HUES64 (cell line): ENCODE results near the gene TTYH2.

Experiments
- H3K27ac ChIP-seq: 2 replicates; pipeline ENCODE4 v1.7.0; 2013; ENCODE audit warnings: low read depth, low read length, inconsistent platforms
- H3K27me3 ChIP-seq: 2 replicates; pipeline ENCODE4 v1.6.1; 2013; ENCODE audit warnings: mild to moderate bottlenecking, low read length; ENCODE audit not compliant: insufficient read depth
- H3K36me3 ChIP-seq: 2 replicates; pipeline ENCODE4 v1.6.1; 2013; ENCODE audit warnings: mild to moderate bottlenecking, low read length; ENCODE audit not compliant: insufficient read depth
- H3K4me1 ChIP-seq: 2 replicates; pipeline ENCODE4 v1.6.1; 2013; ENCODE audit warnings: mild to moderate bottlenecking, low read length, moderate library complexity; ENCODE audit not compliant: insufficient read depth
- H3K4me3 ChIP-seq: 2 replicates; pipeline ENCODE4 v1.5.1; 2013; ENCODE audit warnings: mild to moderate bottlenecking, low read length, moderate library complexity
- H3K9ac ChIP-seq: 2 replicates; pipeline ENCODE4 v1.6.1; 2013; ENCODE audit warnings: mild to moderate bottlenecking, low read depth, low read length
- H3K9me3 ChIP-seq: 2 replicates; pipeline ENCODE4 v1.6.1; 2013; ENCODE audit warnings: low read depth, low read length; ENCODE audit not compliant: insufficient read depth
- WGBS: fragments of 150-250, 120-280 bp; methylation state at CpG from one replicate; pipeline ENCODE4 v1.1.7; 2013; ENCODE audit warnings: missing lambda C conversion rate; 5-methylcytosine and 5-hydroxymethylcytosine counted together

Gene TTYH2

DNA sequence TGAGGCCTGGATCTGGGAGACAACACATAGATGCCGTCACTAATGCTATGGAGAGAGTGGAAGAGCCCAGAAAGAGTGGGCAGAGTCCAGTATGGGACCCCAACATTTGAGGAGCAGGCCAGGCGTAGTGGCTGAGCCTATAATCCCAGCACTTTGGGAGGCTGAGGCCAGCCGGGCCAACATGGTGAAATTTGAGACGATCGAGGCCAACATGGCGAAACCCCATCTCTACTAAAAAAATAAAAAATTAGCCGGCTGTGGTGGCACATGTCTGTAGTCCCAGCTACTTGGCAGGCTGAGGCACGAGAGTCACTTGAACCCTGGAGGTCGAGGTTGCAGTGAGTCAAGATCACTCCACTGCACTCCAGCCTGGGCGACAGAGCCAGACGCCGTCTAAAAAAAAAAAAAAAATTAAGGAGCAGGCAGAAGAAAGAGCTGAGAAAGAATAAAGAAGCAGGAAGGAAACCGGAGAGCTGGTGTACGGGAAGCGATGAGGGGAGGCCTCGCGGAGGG, 54.7 kb downstream of the TTYH2 start:
- H3K27me3 ChIP-seq = no peaks in the 10 kb centered on the region
- 89% methylated on average over 17 of the region's 17 CpGs for WGBS
- no peak overlapping the region for H3K4me3 ChIP-seq
- H3K36me3 ChIP-seq = no peaks in the 10 kb centered on the region
- no peaks in the 10 kb centered on the region for H3K9me3 ChIP-seq
- no peak overlapping the region for H3K27ac ChIP-seq
- peaks cover 15% of the 10 kb centered on the region; the same call in 1 of the 2 replicates for H3K4me1 ChIP-seq
- no peak overlapping the region for H3K9ac ChIP-seq

DNA sequence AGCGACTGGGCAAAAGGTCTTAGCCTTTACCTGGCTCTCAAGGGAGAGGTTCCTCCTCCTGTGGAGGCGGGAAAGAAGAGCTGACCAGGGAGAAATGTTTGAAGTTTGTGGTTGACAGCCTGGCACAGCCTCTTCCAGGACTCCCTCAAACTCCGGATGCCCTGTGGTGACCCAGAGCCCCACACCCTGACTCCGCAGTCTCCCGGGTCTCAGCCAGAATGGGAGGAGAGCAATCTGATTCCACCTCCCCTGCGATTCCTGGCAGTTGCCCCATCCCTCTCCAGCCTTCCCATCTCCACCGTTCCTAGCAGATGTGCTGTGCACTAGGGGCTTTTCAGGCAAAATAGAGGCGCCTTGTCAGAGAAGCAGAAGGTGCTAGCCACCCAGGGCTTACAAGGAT, 55.2 kb downstream of the TTYH2 start:
- Histone ChIP-seq H3K4me3 (no peak overlapping the region), H3K4me1 (peaks cover 17% of the 10 kb centered on the region; the same call in 1 of the 2 replicates), H3K36me3 (no peaks in the 10 kb centered on the region), H3K9me3 (no peaks in the 10 kb centered on the region), H3K9ac (no peak overlapping the region), H3K27me3 (peaks cover under 1% of the 10 kb centered on the region; the same call in 1 of the 2 replicates), H3K27ac (no peak overlapping the region)
- 90% methylated on average over 8 of the region's 8 CpGs for WGBS

DNA sequence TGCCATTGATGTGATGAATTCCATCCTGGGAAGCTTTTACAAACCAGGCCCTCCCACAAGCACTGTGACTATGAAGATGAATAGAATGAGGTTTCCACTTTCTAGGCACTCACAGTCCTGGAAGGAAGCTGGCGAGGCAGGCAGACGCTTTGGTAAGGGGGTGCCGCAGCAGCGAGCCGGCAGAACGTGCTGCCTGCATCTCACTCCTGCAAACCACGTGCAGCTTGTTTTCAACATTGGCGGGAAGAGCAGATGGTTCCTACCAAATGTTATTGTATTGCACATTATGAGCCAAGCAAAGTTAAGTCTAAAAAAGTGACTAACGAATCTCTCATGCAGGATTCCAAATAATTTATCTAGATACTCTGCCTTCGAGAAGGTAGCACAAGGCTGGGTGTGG, 57.0 kb downstream of the TTYH2 start:
- no peak overlapping the region for H3K27ac ChIP-seq
- 90% methylated on average over 10 of the region's 10 CpGs for WGBS
- H3K4me1 ChIP-seq = peaks cover 20% of the 10 kb centered on the region; the same call in 1 of the 2 replicates
- H3K9me3 ChIP-seq = no peaks in the 10 kb centered on the region
- H3K9ac ChIP-seq = no peak overlapping the region
- H3K36me3 ChIP-seq = no peaks in the 10 kb centered on the region
- H3K27me3 ChIP-seq = peaks cover 17% of the 10 kb centered on the region
- H3K4me3 ChIP-seq = no peak overlapping the region

DNA sequence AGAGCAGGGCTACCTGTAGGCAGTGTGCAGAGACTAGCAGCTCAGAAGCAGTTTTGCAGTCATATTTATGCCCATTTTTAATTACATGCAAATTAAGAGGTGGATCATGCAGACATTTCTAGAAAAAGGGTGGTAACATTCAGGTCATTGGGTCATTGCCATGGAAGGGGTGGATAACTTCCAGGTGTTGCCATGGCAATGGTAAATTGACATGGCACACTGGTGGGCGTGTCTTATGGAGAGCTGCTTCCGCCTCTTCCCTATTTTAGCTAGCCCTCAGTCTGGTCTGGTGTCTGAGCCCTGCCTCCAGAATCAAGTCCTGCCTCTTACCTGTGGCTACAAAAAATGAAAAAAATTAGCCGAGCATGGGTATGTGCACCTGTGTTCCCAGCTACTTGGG, 57.9 kb downstream of the TTYH2 start:
- H3K27ac ChIP-seq = no peak overlapping the region
- H3K4me3 ChIP-seq = no peak overlapping the region
- H3K36me3 ChIP-seq = no peaks in the 10 kb centered on the region
- H3K4me1 ChIP-seq = peaks cover 20% of the 10 kb centered on the region; the same call in 1 of the 2 replicates
- H3K9me3 ChIP-seq = no peaks in the 10 kb centered on the region
- 88% methylated on average over 3 of the region's 3 CpGs for WGBS
- H3K9ac ChIP-seq = no peak overlapping the region
- H3K27me3 ChIP-seq = peaks cover 17% of the 10 kb centered on the region

DNA sequence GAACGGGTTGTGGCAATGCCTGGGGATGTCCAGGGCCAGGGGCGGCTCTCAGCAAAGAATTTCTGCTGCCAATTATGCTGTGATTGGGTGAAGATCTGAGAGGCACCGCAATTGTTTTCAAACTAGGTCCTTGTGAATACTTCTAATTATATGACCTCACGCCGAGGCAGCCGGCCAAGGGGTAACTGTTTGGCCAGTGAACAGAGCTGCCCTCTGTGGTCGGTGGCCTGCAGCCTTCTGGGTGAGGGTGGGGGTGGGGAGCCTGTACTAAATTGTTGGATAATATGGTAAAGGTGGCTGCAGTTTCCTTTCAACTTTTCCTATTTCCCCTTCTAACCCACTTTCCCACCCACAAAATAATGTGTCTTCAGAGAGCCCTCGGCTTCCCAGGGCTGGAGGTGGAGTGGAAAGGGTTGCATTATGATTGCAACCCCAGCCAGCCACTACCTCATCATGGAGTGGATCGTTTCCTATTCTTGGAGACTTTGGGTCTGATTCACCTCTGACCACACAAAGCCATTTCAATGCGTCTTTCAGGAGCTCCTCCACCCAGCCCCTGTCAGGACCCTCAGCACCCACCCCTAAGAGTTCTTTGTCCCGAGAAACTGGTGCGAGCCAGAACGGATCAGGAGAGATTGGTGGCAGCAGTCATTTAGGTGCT, 58.7 kb downstream of the TTYH2 start:
- Histone ChIP-seq H3K9me3 (no peaks in the 10 kb centered on the region), H3K9ac (no peak overlapping the region; the same call in 1 of the 2 replicates), H3K4me3 (no peak overlapping the region), H3K4me1 (peaks cover 20% of the 10 kb centered on the region; the same call in 1 of the 2 replicates), H3K27me3 (peaks cover 17% of the 10 kb centered on the region), H3K36me3 (no peaks in the 10 kb centered on the region), H3K27ac (peak overlapping the region; percentile 60; the same call in 1 of the 2 replicates)
- 69% methylated on average over 12 of the region's 13 CpGs for WGBS

DNA sequence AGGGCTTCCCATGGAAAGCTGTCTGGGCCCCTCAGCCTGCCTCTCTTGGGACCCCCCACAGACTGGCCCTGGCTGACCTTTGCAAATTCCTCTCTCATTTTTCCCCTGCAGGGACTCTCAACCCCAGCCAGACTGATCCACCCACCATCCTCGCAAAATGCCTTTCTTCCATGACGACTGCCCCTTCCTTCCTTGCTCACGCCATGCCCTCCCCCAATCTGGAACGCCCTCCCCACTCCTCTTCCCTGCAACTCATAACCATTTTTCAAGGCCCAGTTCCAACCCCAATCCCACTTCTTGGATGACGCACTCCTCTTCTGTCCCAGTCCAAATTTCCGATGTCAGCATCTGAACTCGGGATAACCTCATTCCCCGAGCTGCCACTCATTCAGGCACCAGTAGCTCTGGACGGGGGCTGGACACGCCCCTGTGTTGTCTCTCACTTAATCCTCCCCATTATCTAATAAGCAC, 59.4 kb downstream of the TTYH2 start:
- Histone ChIP-seq H3K4me1 (peaks cover 20% of the 10 kb centered on the region; the same call in 1 of the 2 replicates), H3K27me3 (peaks cover 17% of the 10 kb centered on the region)
- 50% methylated on average over 10 of the region's 10 CpGs for WGBS

DNA sequence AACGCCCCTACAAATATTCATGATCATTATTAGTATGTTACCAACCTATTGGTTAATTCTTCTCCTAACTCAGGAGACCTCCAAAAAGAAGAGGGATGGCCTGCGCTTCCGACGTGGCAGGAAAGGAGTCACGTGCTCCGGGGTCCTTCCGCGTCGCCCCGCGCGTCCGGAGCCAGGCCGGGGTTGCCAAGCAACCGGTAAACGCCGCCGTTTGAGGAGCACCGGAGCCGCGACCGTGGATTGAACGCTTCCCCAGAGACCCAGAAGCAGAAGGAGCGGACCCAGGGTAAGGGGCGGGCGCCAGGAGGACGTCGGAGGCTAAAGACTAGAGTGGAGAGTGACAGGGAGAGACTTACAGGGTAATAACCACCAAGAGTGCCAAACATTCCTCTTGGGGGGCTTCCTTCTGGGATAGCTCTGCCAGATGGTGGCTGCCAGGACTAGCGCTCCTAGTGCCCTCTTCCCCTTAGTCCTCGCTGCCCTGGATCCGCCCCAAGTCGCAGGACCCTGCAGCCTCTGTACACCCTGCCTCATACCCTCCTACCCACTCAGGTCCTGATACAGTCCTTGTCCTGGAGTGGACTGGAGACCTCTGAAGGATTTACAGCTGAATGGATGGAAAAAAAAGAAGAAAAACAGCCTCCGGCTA, 60.8 kb downstream of the TTYH2 start, which contains the start of gene DNAI2:
Gene DNAI2, plus strand, starts transcription at position 175 of the 649 bp plus-strand sequence. CDS start 7,584 bp downstream, outside the sequence.
- Histone ChIP-seq H3K9ac (no peak within 1 kb of the TSS), H3K27ac (no peak within 1 kb of the TSS), H3K9me3 (no peaks in the 10 kb centered on the region), H3K4me3 (peak within 1 kb of the TSS; percentile 38), H3K27me3 (peaks cover 17% of the 10 kb centered on the region), H3K4me1 (peaks cover 20% of the 10 kb centered on the region; the same call in 1 of the 2 replicates), H3K36me3 (no peaks in the 10 kb centered on the region)
- WGBS = 22% methylated on average over 33 of the region's 33 CpGs

More for the DNA sequence above, 59.4 kb downstream of the TTYH2 start:
- H3K27ac ChIP-seq = no peak overlapping the region; the same call in 1 of the 2 replicates
- no peak overlapping the region; the same call in 1 of the 2 replicates for H3K9ac ChIP-seq
- H3K4me3 ChIP-seq = no peak overlapping the region
- no peaks in the 10 kb centered on the region for H3K36me3 ChIP-seq
- H3K9me3 ChIP-seq = no peaks in the 10 kb centered on the region

DNA sequence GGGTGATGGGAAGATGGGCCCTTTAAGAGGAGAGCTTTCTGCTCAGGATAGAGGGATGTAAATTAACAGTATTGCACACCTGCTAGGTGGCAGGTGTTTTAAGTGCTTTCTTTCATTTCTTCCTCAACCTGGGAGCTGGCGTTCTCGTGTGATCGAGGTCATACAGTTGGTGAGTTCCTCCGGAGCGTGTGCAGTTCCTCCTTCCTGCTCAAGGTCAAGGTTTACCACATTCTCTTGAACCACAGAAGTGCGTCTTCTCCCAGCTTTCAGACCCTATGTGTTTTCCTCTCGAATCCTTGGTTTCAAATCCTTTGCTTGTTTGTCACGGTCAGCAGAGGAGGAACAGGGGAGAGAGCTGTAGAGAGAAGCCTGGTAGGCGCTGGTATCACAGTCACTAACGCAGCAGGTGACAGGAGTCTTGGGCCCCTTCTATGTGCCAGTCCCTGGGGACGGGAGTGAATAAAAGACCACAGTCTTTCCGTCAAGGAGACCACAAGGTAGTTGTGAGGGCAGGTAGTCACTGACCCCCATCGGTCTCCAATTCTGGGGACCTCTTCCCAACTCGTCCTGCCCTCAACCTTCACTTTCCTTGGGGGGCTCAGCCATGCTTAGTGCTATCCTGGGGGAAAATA, 61.5 kb downstream of the TTYH2 start:
- no peaks in the 10 kb centered on the region for H3K9me3 ChIP-seq
- H3K27ac ChIP-seq = no peak overlapping the region
- WGBS = 83% methylated on average over 14 of the region's 14 CpGs
- H3K27me3 ChIP-seq = peaks cover 17% of the 10 kb centered on the region
- no peaks in the 10 kb centered on the region for H3K36me3 ChIP-seq
- peaks cover 20% of the 10 kb centered on the region; the same call in 1 of the 2 replicates for H3K4me1 ChIP-seq
- no peak overlapping the region for H3K4me3 ChIP-seq
- H3K9ac ChIP-seq = no peak overlapping the region

DNA sequence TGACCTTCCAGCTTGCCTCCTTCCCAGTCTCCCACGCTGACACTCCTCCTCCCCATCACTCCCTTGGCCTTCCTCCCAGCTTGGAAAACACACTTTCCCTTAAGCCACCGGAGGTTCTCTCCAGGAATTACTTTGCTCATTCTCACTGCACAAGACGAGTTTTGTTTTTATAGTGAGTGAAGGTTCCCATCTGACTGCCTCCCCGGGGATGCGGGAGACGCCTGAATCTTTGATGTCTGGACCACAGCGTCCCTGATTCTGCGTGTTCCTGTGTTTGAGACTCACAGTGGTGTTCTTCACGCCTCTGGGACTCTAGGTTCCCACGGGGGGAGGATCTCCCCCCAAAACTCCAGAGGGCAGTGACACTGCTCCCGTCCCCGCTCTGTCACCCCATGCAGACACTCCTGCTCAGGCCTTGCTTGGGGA, 62.7 kb downstream of the TTYH2 start:
- Histone ChIP-seq H3K4me3 (no peak overlapping the region), H3K27ac (no peak overlapping the region), H3K9ac (no peak overlapping the region), H3K4me1 (peaks cover 20% of the 10 kb centered on the region; the same call in 1 of the 2 replicates), H3K36me3 (no peaks in the 10 kb centered on the region), H3K27me3 (peaks cover 17% of the 10 kb centered on the region), H3K9me3 (no peaks in the 10 kb centered on the region)
- WGBS = 83% methylated on average over 12 of the region's 12 CpGs

DNA sequence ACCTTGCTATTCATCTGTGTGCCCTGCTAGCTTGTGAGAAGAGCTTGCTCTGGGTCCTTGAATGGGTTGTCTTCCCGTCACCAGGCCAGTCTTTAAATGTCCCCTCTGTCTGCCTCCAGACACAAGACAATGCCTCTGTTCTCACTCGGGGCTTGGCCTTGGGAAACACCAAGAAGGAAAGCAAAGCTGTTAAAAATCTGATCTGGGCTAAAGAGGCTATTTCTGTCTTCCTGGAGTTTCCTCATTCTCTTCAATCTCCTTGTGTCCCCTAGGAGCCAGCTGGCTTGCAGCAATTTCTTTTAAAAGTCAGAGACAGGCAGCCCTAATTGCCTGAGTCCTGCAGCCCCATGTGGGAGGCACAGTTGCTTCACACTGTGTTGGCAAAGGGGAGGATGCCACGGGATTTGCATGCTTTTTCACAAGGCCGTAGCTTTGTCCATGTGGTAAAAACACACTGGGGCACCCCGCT, 63.2 kb downstream of the TTYH2 start:
- H3K4me1 ChIP-seq = peaks cover 20% of the 10 kb centered on the region; the same call in 1 of the 2 replicates
- H3K9me3 ChIP-seq = no peaks in the 10 kb centered on the region
- no peak overlapping the region for H3K4me3 ChIP-seq
- 77% methylated on average over 5 of the region's 5 CpGs for WGBS
- no peak overlapping the region for H3K9ac ChIP-seq
- H3K27ac ChIP-seq = no peak overlapping the region
- H3K27me3 ChIP-seq = peaks cover 17% of the 10 kb centered on the region
- no peaks in the 10 kb centered on the region for H3K36me3 ChIP-seq
